Right lung (tissue), 5 donors: ENCODE measurements around the gene CBX7. TPM values are rescaled to one million over a fixed set of nuclear protein-coding genes. Genes with fewer than 3 reads are reported as not detected.

Experiments
- DNase-seq, 2 donors: peaks; one replicate each; pipeline ENCODE4 v3.0.0-alpha.2; 2013
- polyA plus RNA-seq, 5 donors: library from polyadenylated mRNA; unstranded; fragments of 120-200 nt; gene quantifications; one replicate each; pipeline versions ENCODE4 v1.2.1 to v1.2.3, GENCODE V29; 2013; ENCODE audit warnings: inconsistent platforms in 1 of 5, low replicate concordance in 1 of 5; ENCODE audit not compliant: insufficient read length in 5 of 5, insufficient read depth in 1 of 5

CBX7 gene
- polyA plus RNA-seq, 5 donors: 6.8 to 7.9 (median 7.2) TPM

DNA sequence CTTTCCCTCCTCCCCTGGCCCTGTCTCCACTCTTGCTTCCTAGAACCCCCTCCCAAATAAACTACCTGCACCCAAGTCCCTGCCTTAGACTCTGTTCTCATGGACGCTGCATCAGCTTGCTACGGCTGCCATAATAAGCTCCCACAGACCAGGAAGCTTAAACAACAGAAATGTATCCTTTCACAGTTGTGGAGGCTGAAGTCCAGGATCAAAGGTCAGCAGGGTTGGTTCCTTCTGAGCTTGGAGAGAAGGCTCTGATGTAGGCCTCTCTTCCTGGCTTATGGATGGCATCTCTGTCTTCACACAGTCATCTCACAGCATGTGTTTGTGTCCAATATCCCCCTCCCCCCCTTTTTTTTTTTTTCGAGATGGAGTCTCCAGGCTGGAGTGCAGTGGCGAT, 23.4 kb downstream of the CBX7 start:
- no peak for DNase-seq

- no peak for DNase-seq
Measured at GRCh38 chr22:39128508-39128907, 24.0 kb downstream of the CBX7 start.

DNA sequence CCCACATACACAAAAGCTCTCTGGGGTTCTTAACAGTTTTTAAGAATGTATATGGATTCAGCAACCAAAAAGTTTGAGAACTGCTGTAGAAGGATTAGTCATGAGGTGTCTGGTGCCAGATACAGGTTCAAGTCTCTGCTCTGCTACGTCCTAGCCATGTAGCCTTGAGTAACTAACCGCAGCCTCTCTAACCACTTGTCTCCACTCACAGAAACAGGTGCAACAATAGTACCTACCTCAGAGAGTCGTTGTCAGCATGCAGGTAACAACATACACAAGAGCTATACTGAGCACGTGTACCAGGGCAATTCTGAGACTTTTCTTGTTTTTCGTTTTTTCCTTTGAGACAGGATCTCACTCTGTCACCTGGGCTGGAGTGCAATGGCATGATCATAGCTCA, 26.9 kb downstream of the CBX7 start:
- DNase-seq: no peak

GRCh38 chr22:39123751-39124581, 28.5 kb downstream of the CBX7 start:
- no peak for DNase-seq

- DNase-seq: no peak
Measured at GRCh38 chr22:39122772-39123470, 29.6 kb downstream of the CBX7 start.

GRCh38 chr22:39120983-39121382, 31.5 kb downstream of the CBX7 start:
- DNase-seq: no peak

DNA sequence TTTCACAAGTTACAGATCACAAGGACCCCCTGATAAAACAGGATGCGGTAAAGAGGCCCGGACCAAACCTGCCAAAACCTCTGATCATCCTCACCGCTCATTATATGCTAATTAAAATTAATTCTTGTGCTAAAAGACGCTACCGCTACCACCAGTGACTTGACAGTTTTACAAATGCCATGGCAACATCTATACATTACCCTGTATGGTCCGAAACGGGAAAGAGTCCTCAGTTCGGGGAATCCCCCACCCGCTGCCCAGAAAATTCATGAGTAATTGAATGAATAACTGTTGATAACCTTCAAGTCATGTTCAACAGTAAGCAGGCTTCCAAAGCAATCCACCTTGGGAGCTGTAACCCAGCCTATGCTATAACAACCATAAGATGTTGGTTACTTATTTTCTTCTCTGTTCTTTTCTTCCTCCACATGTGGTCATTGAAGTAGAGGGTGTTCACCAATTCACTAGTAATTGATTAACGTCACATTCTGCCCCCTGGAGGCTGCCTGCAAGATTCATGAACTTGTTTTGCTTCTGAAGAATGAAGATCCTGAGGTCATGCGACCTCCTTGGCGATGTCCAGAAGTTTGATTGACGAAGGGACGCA, 34.8 kb downstream of the CBX7 start:
- DNase-seq: peak in 1 of 2 donors; percentile 25

DNA sequence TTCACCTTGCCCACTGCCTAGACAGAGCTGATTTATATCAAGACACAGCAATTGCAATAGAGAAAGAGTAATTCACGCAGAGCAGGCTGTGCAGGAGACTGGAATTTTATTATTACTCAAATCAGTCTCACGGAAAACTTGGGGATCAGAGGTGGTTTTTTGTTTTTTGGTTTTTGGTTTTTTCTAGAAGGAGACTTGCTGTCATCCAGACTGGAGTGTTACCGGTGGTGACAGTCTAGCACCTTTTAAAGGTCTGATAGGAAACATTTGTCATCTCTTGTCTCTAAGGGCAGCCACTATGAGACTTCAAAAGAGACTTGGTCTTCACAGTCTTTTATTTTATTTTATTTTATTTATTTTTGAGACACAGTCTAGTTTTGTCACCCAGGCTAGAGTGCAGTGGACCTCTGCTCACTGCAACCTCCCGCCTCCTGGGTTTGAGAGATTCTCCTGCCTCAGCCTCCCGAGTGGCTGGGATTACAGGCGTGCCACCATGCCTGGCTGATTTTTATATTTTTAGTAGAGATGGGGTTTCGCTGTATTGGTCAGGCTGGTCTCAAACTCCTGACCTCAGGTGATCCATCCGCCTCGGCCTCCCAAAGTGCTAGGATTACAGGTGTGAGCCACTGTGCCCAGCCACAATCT, 36.4 kb downstream of the CBX7 start:
- DNase-seq: no peak

DNA sequence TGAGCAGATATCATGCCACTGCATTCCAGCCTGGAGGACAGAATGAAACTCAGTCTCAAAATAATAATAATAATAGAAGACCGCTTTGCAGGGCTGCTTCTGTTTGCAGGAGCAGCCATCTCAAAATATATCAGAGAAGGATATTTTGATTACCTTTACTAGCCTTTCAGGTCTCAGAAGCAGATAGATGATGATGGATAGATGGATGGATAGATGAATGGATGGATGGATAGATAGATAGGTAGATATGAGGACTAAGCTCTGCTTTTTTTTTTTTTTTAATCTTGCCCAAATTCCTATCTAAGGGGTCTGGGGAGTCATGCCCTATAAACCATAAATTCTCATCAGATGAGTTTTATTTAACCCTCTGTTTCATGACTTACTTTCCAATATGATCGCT, 36.9 kb downstream of the CBX7 start:
- no peak for DNase-seq

- DNase-seq: no peak
Measured at GRCh38 chr22:39114112-39114511, 38.4 kb downstream of the CBX7 start.

GRCh38 chr22:39110631-39111561, 41.6 kb downstream of the CBX7 start:
- no peak for DNase-seq

- no peak for DNase-seq
Measured at GRCh38 chr22:39109361-39109760, 43.1 kb downstream of the CBX7 start.

DNA sequence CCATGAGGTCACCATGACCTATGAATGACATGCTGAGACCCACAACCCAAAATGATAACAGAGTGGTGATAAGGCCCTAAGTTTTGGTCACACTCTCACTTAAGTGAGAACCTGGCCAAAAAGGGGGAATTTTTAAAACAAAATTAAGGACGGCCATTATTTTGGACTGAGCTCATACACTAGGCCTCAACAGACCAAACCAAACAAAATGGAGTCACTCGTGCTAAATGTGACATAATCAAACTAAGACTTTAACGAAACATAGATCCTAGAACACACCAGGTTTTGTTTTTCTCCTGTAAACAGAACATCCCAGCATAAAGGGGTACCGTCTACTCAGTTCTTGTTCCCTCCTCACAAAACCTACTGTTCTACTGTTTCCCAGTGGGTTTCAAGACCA, 44.0 kb downstream of the CBX7 start:
- DNase-seq: no peak

DNA sequence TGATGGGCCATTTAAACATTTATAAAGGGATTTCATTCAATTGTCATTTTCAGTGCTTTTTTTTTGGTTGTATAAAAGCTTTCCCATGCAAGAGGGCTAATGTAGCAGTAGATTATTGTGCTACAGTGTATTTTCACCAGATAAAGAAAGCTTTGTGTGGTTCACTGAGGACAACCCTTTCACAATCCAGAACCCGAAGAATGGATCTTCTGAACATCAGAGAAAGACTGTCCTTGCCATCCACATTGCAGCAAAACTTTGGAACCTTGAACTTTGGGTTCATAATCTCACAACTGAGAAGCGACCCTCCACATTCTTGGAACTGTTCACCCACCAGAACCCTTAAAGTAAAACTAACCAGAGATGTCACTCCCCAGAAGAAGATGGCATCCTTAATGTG, 46.2 kb downstream of the CBX7 start:
- DNase-seq: no peak

DNA sequence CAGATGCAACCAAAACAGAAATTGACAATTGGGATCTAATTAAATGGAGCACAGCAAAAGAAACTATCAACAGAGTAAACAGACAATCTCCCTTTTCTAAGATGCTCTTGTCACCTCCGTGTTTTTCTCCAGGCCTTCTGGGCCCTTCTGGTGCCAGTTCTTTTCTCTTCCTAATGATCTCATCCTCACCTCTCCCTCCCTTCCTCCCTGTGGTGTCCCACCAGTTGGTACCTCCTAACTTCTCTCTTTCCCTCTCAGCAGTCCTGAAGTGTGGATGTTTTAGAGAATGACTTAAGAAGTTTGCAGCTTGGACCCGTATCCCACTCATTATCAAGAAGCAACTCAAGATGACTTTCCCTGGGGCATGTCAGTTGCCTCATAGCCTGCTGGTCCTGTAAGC, 49.0 kb downstream of the CBX7 start:
- no peak for DNase-seq

DNA sequence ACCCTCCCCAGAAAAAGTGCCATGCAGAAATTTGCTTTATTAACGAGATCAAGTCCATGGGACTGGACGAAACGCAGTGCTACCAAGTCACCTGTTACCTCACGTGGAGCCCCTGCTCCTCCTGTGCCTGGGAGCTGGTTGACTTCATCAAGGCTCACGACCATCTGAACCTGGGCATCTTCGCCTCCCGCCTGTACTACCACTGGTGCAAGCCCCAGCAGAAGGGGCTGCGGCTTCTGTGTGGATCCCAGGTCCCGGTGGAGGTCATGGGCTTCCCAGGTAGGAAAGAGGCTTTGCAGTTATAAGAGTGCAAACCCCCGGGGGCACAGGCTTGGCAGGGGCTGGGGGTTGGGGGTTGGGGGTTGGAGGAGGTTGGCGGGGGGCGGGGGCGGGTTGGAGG, 51.3 kb downstream of the CBX7 start:
- DNase-seq: no peak

GRCh38 chr22:39098576-39098975, 53.9 kb downstream of the CBX7 start:
- DNase-seq: no peak

GRCh38 chr22:39098026-39098425, 54.5 kb downstream of the CBX7 start:
- no peak for DNase-seq

GRCh38 chr22:39097098-39098020, 55.1 kb downstream of the CBX7 start, which contains the start of gene APOBEC3H:
APOBEC3H (plus strand) TSS chr22:39097244; CDS start chr22:39100279, 3,035 bp downstream.
- no peak for DNase-seq

GRCh38 chr22:39095971-39096370, 56.5 kb downstream of the CBX7 start:
- DNase-seq: no peak
